ENCODE data around the gene NTNG1.

The NTNG1 gene

GRCh38 chr1:107524301-107524700 is 383.5 kb downstream of the NTNG1 start:
- DNase-seq: no peak

- no peak for DNase-seq
These were observed 384.3 kb downstream of the NTNG1 start for GRCh38 chr1:107525145-107525544.

GRCh38 chr1:107525961-107526360 is 385.1 kb downstream of the NTNG1 start:
- no peak for DNase-seq

GRCh38 chr1:107526524-107527198 is 385.8 kb downstream of the NTNG1 start:
- no peak for DNase-seq

GRCh38 chr1:107529511-107530149 is 388.8 kb downstream of the NTNG1 start:
- DNase-seq: no peak

GRCh38 chr1:107530543-107530942 is 389.7 kb downstream of the NTNG1 start:
- DNase-seq: no peak

- DNase-seq: no peak
These were observed 390.4 kb downstream of the NTNG1 start for GRCh38 chr1:107531065-107531908.

GRCh38 chr1:107532318-107532717 is 391.5 kb downstream of the NTNG1 start:
- DNase-seq: no peak

All from activated T-cell treated with anti-CD3 and anti-CD28 coated beads, Interleukin-2, amount 50 U/mL, for 1 hour (primary cell).